ENCODE data around the gene ENPP3.

DNA sequence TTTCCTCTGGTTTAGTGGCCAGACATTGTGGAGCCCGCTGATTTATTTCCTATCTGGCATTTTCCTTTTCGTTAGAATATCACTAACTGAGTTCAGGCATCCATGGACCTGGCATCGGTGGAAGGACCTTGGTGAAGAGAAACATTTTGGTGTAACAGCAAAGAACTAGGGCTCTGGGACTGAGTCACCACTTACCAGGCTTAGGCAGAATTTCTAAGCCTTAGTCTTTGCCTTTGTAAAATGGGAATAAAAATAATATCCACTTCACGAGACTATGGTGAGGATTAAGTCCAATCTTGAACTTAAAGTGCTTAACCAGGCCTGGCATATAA is 128.7 kb downstream of the ENPP3 start:
- TF ChIP-seq EZH2 (IDR thresholded peaks at IDR 0.05; ENCODE audit: insufficient read depth, poor library complexity, severe bottlenecking) (no peak), EZH2phosphoT487 (IDR thresholded peaks at IDR 0.05; ENCODE audit: insufficient read depth, low read depth) (no peak)

Measured in GM23248 (cell line).